Fibroblast of skin of left quadriceps (primary cell): Measurements from ENCODE around the gene KMT2B.

ENCODE experiments used
- DNase-seq, 2 experiments: peaks; one replicate each; pipeline ENCODE4 v3.0.0-alpha.2; 2013; ENCODE audit warnings: low read depth in 2 of 2

KMT2B gene

GRCh38 chr19:35740423-35741202 lies 22.8 kb downstream of the KMT2B start:
- DNase-seq, result peak; percentile 90 to 92

GRCh38 chr19:35741203-35741515 lies 23.4 kb downstream of the KMT2B start:
- no peak for DNase-seq

GRCh38 chr19:35742121-35742724 lies 24.4 kb downstream of the KMT2B start, which contains the start of gene IGFLR1:
TSS of gene IGFLR1 (minus strand) at chr19:35742452. CDS start at chr19:35741180, 1,272 bp downstream.
- no peak for DNase-seq

GRCh38 chr19:35743640-35744429 lies 26.0 kb downstream of the KMT2B start:
- no peak for DNase-seq

- DNase-seq, result peak; percentile 90 to 91
These were observed 26.9 kb downstream of the KMT2B start for GRCh38 chr19:35744430-35745327.

GRCh38 chr19:35745328-35746086 lies 27.7 kb downstream of the KMT2B start, which contains the start of the genes PSENEN and U2AF1L4:
TSS of gene PSENEN (plus strand) at chr19:35745651. CDS start at chr19:35745931, 280 bp downstream.
TSS of gene U2AF1L4 (minus strand) at chr19:35745418. CDS start at chr19:35745391, 27 bp downstream.
- peak; percentile 98 for DNase-seq

GRCh38 chr19:35746087-35746462 lies 28.3 kb downstream of the KMT2B start:
- no peak for DNase-seq

- DNase-seq, result no peak
These were observed 28.7 kb downstream of the KMT2B start for GRCh38 chr19:35746531-35746930.

GRCh38 chr19:35748106-35749020 lies 30.6 kb downstream of the KMT2B start, which contains the start of gene LIN37:
TSS of gene LIN37 (plus strand) at chr19:35748576. CDS start at chr19:35748725, 149 bp downstream.
- DNase-seq, result peak; percentile 98 to 99

- no peak for DNase-seq
These were observed 32.4 kb downstream of the KMT2B start for GRCh38 chr19:35750167-35750566.

- no peak for DNase-seq
These were observed 34.3 kb downstream of the KMT2B start for GRCh38 chr19:35751839-35752745.

GRCh38 chr19:35752746-35753350 lies 35.0 kb downstream of the KMT2B start:
- DNase-seq, result no peak

GRCh38 chr19:35753634-35754369 lies 36.0 kb downstream of the KMT2B start:
- no peak for DNase-seq

- no peak for DNase-seq
These were observed 36.7 kb downstream of the KMT2B start for GRCh38 chr19:35754370-35755130.

- DNase-seq, result no peak
These were observed 37.3 kb downstream of the KMT2B start for GRCh38 chr19:35755131-35755549.
